ENCODE data around the gene DLGAP1.

Gene DLGAP1

DNA sequence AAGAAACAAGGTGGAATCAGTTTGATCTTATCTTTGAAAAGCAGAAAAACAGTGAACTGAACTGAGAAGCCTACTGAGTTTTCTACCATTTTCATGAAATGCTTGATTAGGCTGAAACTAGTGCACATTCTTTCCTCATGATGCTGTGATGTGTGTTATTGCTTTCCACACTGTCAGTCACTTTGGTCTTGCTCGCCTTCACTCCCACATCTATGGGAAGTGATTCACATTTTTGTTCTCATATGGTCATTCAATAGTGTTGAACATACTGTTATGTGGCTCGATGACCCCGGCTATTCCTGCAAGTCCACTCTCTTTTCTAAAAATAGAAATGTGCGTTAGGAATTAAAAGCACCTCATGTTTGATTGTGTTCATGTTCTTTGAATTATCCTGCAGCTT lies 875.4 kb downstream of the DLGAP1 start:
- H3K79me2 ChIP-seq (ENCODE audit: insufficient read depth, low read length) = no peaks in the 10 kb centered on the region
- H3K9me2 ChIP-seq (ENCODE audit: low read depth, low read length) = no peaks in the 10 kb centered on the region
- H3K27ac ChIP-seq (ENCODE audit: low read depth, low read length, poor library complexity, severe bottlenecking) = no peak overlapping the region
- H3K4me1 ChIP-seq (ENCODE audit: insufficient read depth, low read length, severe bottlenecking) = peaks cover 10% of the 10 kb centered on the region
- H3F3A ChIP-seq (ENCODE audit: insufficient read depth, low read length) = no peaks in the 10 kb centered on the region
- H4K20me1 ChIP-seq (ENCODE audit: insufficient read depth, low read length) = no peaks in the 10 kb centered on the region
- H3K9ac ChIP-seq (ENCODE audit: low read length) = no peak overlapping the region
- no peak overlapping the region for H2AFZ ChIP-seq (ENCODE audit: low read length)
- H3K36me3 ChIP-seq (ENCODE audit: insufficient read depth, low read length) = no peaks in the 10 kb centered on the region
- no peak overlapping the region for H3K4me2 ChIP-seq (ENCODE audit: low read length)
- TF ChIP-seq CTCF (IDR thresholded peaks at IDR 0.05; ENCODE audit: low read length) = no peak
- no peak for TF ChIP-seq EZH2 (IDR thresholded peaks at IDR 0.05; ENCODE audit: borderline replicate concordance, low read length)
- no peaks in the 10 kb centered on the region for H3K9me3 ChIP-seq (ENCODE audit: low read length)
- H3K27me3 ChIP-seq (ENCODE audit: insufficient read depth, low read length) = no peaks in the 10 kb centered on the region
- H3K4me3 ChIP-seq (ENCODE audit: low read depth, low read length, poor library complexity, severe bottlenecking) = no peak overlapping the region

GRCh38 chr18:3578621-3579020 lies 876.5 kb downstream of the DLGAP1 start:
- Histone ChIP-seq H3K79me2 (ENCODE audit: insufficient read depth, low read length) (no peaks in the 10 kb centered on the region), H3K27me3 (ENCODE audit: insufficient read depth, low read length) (no peaks in the 10 kb centered on the region), H4K20me1 (ENCODE audit: insufficient read depth, low read length) (no peaks in the 10 kb centered on the region), H3K36me3 (ENCODE audit: insufficient read depth, low read length) (no peaks in the 10 kb centered on the region), H3K9ac (ENCODE audit: low read length) (no peak overlapping the region), H3K9me2 (ENCODE audit: low read depth, low read length) (no peaks in the 10 kb centered on the region), H3K9me3 (ENCODE audit: low read length) (no peaks in the 10 kb centered on the region), H3K4me2 (ENCODE audit: low read length) (no peak overlapping the region), H3K4me1 (ENCODE audit: insufficient read depth, low read length, severe bottlenecking) (no peaks in the 10 kb centered on the region), H2AFZ (ENCODE audit: low read length) (no peak overlapping the region), H3F3A (ENCODE audit: insufficient read depth, low read length) (no peaks in the 10 kb centered on the region), H3K27ac (ENCODE audit: low read depth, low read length, poor library complexity, severe bottlenecking) (no peak overlapping the region), H3K4me3 (ENCODE audit: low read depth, low read length, poor library complexity, severe bottlenecking) (no peak overlapping the region)
- TF ChIP-seq EZH2 (IDR thresholded peaks at IDR 0.05; ENCODE audit: borderline replicate concordance, low read length) (no peak), CTCF (IDR thresholded peaks at IDR 0.05; ENCODE audit: low read length) (no peak)

DNA sequence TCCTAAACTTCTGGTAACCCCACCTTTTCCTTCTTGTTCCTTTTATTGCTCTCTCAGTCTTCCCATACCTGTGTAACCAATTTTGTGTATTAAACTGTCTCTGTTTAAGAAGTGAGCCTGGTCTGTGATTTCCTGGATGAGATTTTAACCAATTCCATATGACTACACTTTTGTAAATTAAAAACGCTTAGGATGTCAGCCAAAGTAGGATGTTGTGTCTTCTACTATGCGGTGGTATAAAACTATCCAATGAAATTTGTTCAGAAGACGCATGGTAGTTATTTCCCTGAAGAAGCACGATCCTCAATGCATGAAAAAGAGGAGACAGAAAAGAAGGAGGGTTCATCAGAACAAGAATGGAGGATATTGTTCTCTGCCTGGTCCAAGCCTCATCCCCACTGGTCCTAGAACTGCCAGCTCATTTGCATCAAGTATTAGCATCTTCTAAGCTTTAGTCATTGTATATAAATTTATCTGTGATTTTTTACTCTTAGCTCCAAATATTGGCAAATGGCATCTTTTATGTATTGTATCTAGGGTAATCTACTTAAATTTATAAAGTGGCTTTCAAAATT lies 877.7 kb downstream of the DLGAP1 start:
- no peak overlapping the region for H3K4me2 ChIP-seq (ENCODE audit: low read length)
- no peaks in the 10 kb centered on the region for H3K9me2 ChIP-seq (ENCODE audit: low read depth, low read length)
- H3K27ac ChIP-seq (ENCODE audit: low read depth, low read length, poor library complexity, severe bottlenecking) = no peak overlapping the region
- H3K4me1 ChIP-seq (ENCODE audit: insufficient read depth, low read length, severe bottlenecking) = no peaks in the 10 kb centered on the region
- H3K79me2 ChIP-seq (ENCODE audit: insufficient read depth, low read length) = no peaks in the 10 kb centered on the region
- H2AFZ ChIP-seq (ENCODE audit: low read length) = no peak overlapping the region
- TF ChIP-seq CTCF (IDR thresholded peaks at IDR 0.05; ENCODE audit: low read length) (no peak), EZH2 (IDR thresholded peaks at IDR 0.05; ENCODE audit: borderline replicate concordance, low read length) (no peak)
- H3K27me3 ChIP-seq (ENCODE audit: insufficient read depth, low read length) = no peaks in the 10 kb centered on the region
- H3K36me3 ChIP-seq (ENCODE audit: insufficient read depth, low read length) = no peaks in the 10 kb centered on the region
- no peak overlapping the region for H3K4me3 ChIP-seq (ENCODE audit: low read depth, low read length, poor library complexity, severe bottlenecking)
- H4K20me1 ChIP-seq (ENCODE audit: insufficient read depth, low read length) = no peaks in the 10 kb centered on the region
- no peaks in the 10 kb centered on the region for H3F3A ChIP-seq (ENCODE audit: insufficient read depth, low read length)
- no peaks in the 10 kb centered on the region for H3K9me3 ChIP-seq (ENCODE audit: low read length)
- no peak overlapping the region for H3K9ac ChIP-seq (ENCODE audit: low read length)

All from OCI-LY1 (cell line).